Inflammatory macrophage treated with lipopolysaccharide for 4 hours (primary cell): Measurements from ENCODE around the gene NR1D1.
A peak's percentile ranks its signal among the peaks of the same experiment; 100 is the strongest.

Experiments used
- DNase-seq: peaks from one replicate; pipeline ENCODE4 v3.0.0-alpha.2; 2020

NR1D1 gene

GRCh38 chr17:40062329-40063186 lies 37.8 kb downstream of the NR1D1 start, which contains the start of gene THRA:
TSS of gene THRA (plus strand) at chr17:40062965. CDS start at chr17:40074489, 11,524 bp downstream.
- DNase-seq, result peak; percentile 54

- DNase-seq, result no peak
Measured at GRCh38 chr17:40061609-40062038, 38.8 kb downstream of the NR1D1 start.

GRCh38 chr17:40060887-40061608 lies 39.3 kb downstream of the NR1D1 start:
- no peak for DNase-seq

GRCh38 chr17:40059729-40060475 lies 40.5 kb downstream of the NR1D1 start:
- DNase-seq, result no peak

- no peak for DNase-seq
Measured at GRCh38 chr17:40058865-40059264, 41.5 kb downstream of the NR1D1 start.

GRCh38 chr17:40058186-40058784 lies 42.1 kb downstream of the NR1D1 start:
- DNase-seq, result no peak

GRCh38 chr17:40056379-40057015 lies 43.9 kb downstream of the NR1D1 start:
- no peak for DNase-seq
